GM19099 (cell line): ENCODE measurements around the gene NAPB.

Experiments used
- POLR2A ChIP-seq: IDR thresholded peaks from 3 replicates; pipeline ENCODE4 v1.6.1; 2011; ENCODE audit warnings: low read depth; ENCODE audit not compliant: insufficient read length; ENCODE audit errors: extremely low read depth

The NAPB gene

GRCh38 chr20:23368316-23369071 lies 52.8 kb downstream of the NAPB start:
- TF ChIP-seq POLR2A: no peak

- no peak for TF ChIP-seq POLR2A
These were observed 53.5 kb downstream of the NAPB start for GRCh38 chr20:23367770-23368169.

- TF ChIP-seq POLR2A: no peak
These were observed 54.9 kb downstream of the NAPB start for GRCh38 chr20:23366384-23366783.

- TF ChIP-seq POLR2A: no peak
These were observed 55.7 kb downstream of the NAPB start for GRCh38 chr20:23365390-23366165.

GRCh38 chr20:23363257-23363649 lies 58.0 kb downstream of the NAPB start:
- no peak for TF ChIP-seq POLR2A

GRCh38 chr20:23362392-23363256 lies 58.7 kb downstream of the NAPB start:
- no peak for TF ChIP-seq POLR2A

GRCh38 chr20:23361476-23362391 lies 59.6 kb downstream of the NAPB start, which contains the start of gene GZF1:
GZF1 (plus strand) TSS chr20:23362182; CDS start chr20:23364384, 2,202 bp downstream.
- peak; percentile 87 for TF ChIP-seq POLR2A

GRCh38 chr20:23361119-23361475 lies 60.2 kb downstream of the NAPB start:
- no peak for TF ChIP-seq POLR2A

- no peak for TF ChIP-seq POLR2A
These were observed 60.8 kb downstream of the NAPB start for GRCh38 chr20:23360531-23360930.

GRCh38 chr20:23358923-23359593 lies 62.2 kb downstream of the NAPB start:
- TF ChIP-seq POLR2A: no peak

- no peak for TF ChIP-seq POLR2A
These were observed 62.8 kb downstream of the NAPB start for GRCh38 chr20:23358563-23358906.

- TF ChIP-seq POLR2A: peak; percentile 77
These were observed 63.3 kb downstream of the NAPB start for GRCh38 chr20:23357767-23358562.

GRCh38 chr20:23356203-23356602 lies 65.1 kb downstream of the NAPB start:
- no peak for TF ChIP-seq POLR2A
